ENCODE data around the gene IKZF4. TPM values are rescaled to one million over a fixed set of nuclear protein-coding genes. Genes with fewer than 3 reads are reported as not detected.

IKZF4 gene
- total RNA-seq, 1 experiment from 2014 or later, result 2.8 TPM

DNA sequence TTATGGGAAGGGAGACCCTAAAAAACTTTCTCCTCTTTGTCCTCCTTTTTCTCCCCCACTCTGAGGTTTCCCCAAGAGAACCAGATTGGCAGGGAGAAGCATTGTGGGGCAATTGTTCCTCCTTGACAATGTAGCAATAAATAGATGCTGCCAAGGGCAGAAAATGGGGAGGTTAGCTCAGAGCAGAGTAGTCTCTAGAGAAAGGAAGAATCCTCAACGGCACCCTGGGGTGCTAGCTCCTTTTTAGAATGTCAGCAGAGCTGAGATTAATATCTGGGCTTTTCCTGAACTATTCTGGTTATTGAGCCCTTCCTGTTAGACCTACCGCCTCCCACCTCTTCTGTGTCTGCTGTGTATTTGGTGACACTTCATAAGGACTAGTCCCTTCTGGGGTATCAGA, 16.3 kb downstream of the IKZF4 start:
- H3K9ac ChIP-seq (ENCODE audit: low read length), result no peak overlapping the region
- DNase-seq, result no peak
- intact Hi-C loops (cut with micrococcal nuclease), result no loop called here
- H3K36me3 ChIP-seq (ENCODE audit: low read depth, low read length), result no peaks in the 10 kb centered on the region
- H3K27ac ChIP-seq (ENCODE audit: low read length), result no peak overlapping the region
- no TSS peak for BruUV-seq (replicated peaks)
- no peaks in the 10 kb centered on the region for H3K9me2 ChIP-seq (replicated peaks; ENCODE audit: low read length)
- H2AFZ ChIP-seq (ENCODE audit: low read length), result no peak overlapping the region
- ChIA-PET POLR2A (ENCODE audit: unreplicated experiment) (no interaction called here), CTCF (interaction anchor here (0.7 kb wide), 1 partner anchor 10 kb away, joined by 4 read pairs; no protein-coding TSS in a partner anchor)
- H4K20me1 ChIP-seq (ENCODE audit: low read length), result 0 out of 2 replicates have a peak, but pooled peaks cover 1% of the 10 kb centered on the region
- no peak for ATAC-seq
- no peaks in the 10 kb centered on the region for H3K27me3 ChIP-seq (ENCODE audit: low read length)
- H3K4me1 ChIP-seq (ENCODE audit: insufficient read depth, low read length), result peaks cover 12% of the 10 kb centered on the region
- TF ChIP-seq EZH2phosphoT487 (IDR thresholded peaks at IDR 0.05; ENCODE audit: borderline replicate concordance, low read length), result no peak
- TF ChIP-seq, protein P1, sequence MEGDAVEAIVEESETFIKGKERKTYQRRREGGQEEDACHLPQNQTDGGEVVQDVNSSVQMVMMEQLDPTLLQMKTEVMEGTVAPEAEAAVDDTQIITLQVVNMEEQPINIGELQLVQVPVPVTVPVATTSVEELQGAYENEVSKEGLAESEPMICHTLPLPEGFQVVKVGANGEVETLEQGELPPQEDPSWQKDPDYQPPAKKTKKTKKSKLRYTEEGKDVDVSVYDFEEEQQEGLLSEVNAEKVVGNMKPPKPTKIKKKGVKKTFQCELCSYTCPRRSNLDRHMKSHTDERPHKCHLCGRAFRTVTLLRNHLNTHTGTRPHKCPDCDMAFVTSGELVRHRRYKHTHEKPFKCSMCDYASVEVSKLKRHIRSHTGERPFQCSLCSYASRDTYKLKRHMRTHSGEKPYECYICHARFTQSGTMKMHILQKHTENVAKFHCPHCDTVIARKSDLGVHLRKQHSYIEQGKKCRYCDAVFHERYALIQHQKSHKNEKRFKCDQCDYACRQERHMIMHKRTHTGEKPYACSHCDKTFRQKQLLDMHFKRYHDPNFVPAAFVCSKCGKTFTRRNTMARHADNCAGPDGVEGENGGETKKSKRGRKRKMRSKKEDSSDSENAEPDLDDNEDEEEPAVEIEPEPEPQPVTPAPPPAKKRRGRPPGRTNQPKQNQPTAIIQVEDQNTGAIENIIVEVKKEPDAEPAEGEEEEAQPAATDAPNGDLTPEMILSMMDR (conservative IDR thresholded peaks at IDR 0.05; ENCODE audit: low read depth, low read length), result no peak
- no peak for TF ChIP-seq EZH2 (IDR thresholded peaks at IDR 0.05; ENCODE audit: low read length, unreplicated experiment)
- H3F3A ChIP-seq (ENCODE audit: low read length, unreplicated experiment), result no peaks in the 10 kb centered on the region
- peaks cover 5% of the 10 kb centered on the region for H3K79me2 ChIP-seq (ENCODE audit: low read length)
- H3K4me2 ChIP-seq (ENCODE audit: low read length), result no peak overlapping the region
- no peaks in the 10 kb centered on the region for H3K9me3 ChIP-seq (ENCODE audit: low read length)
- no peak overlapping the region for H3K4me3 ChIP-seq (ENCODE audit: low read length)

- Histone ChIP-seq H3K9me3 (ENCODE audit: low read length) (no peaks in the 10 kb centered on the region), H3K9ac (ENCODE audit: low read length) (no peak overlapping the region), H3K27ac (ENCODE audit: low read length) (no peak overlapping the region), H2AFZ (ENCODE audit: low read length) (no peak overlapping the region), H4K20me1 (ENCODE audit: low read length) (peaks cover 11% of the 10 kb centered on the region), H3K4me2 (ENCODE audit: low read length) (no peak overlapping the region), H3K4me3 (ENCODE audit: low read length) (no peak overlapping the region), H3K4me1 (ENCODE audit: insufficient read depth, low read length) (peaks cover 13% of the 10 kb centered on the region), H3K79me2 (ENCODE audit: low read length) (peaks cover 14% of the 10 kb centered on the region), H3K36me3 (ENCODE audit: low read depth, low read length) (peaks cover 7% of the 10 kb centered on the region), H3K27me3 (ENCODE audit: low read length) (no peaks in the 10 kb centered on the region), H3F3A (ENCODE audit: low read length, unreplicated experiment) (no peaks in the 10 kb centered on the region), H3K9me2 (replicated peaks; ENCODE audit: low read length) (no peaks in the 10 kb centered on the region)
- BruUV-seq (replicated peaks), result no TSS peak
- CTCF ChIA-PET, result no interaction called here
- intact Hi-C loops (cut with micrococcal nuclease), result no loop called here
- POLR2A ChIA-PET (ENCODE audit: unreplicated experiment), result no interaction called here
- no peak for ATAC-seq
- no peak for TF ChIP-seq EZH2 (IDR thresholded peaks at IDR 0.05; ENCODE audit: low read length, unreplicated experiment)
- TF ChIP-seq, protein P1 (conservative IDR thresholded peaks at IDR 0.05; ENCODE audit: low read depth, low read length), result no peak
- no peak for TF ChIP-seq EZH2phosphoT487 (IDR thresholded peaks at IDR 0.05; ENCODE audit: borderline replicate concordance, low read length)
- DNase-seq, result no peak
Observed at GRCh38 chr12:56038022-56038655, 17.3 kb downstream of the IKZF4 start.

DNA sequence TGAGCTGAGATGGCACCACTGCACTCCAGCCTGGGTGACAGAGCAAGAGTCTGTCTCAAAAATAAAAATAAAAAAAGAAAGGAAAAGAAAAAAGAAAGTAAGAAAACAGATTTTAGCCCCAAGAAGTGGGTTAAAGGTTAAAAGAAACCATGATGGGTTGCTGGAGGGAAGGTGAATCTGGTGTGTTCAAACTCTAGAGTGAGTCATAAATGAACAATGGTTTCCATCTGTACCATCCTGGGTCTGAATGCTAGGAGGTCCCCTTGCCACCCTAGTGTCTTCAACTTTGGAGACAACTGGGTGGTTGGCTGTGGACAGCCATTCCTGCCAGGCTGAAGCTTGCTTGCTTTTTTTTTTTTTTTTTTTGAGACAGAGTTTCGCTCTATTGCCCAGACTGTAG, 19.3 kb downstream of the IKZF4 start:
- Histone ChIP-seq H3F3A (ENCODE audit: low read length, unreplicated experiment) (peaks cover 8% of the 10 kb centered on the region), H3K79me2 (ENCODE audit: low read length) (peaks cover 24% of the 10 kb centered on the region), H3K9me2 (replicated peaks; ENCODE audit: low read length) (no peaks in the 10 kb centered on the region), H3K4me2 (ENCODE audit: low read length) (no peak overlapping the region), H3K4me1 (ENCODE audit: insufficient read depth, low read length) (peaks cover 19% of the 10 kb centered on the region), H3K27me3 (ENCODE audit: low read length) (no peaks in the 10 kb centered on the region), H3K4me3 (ENCODE audit: low read length) (no peak overlapping the region), H3K9ac (ENCODE audit: low read length) (no peak overlapping the region), H3K36me3 (ENCODE audit: low read depth, low read length) (peaks cover 24% of the 10 kb centered on the region), H2AFZ (ENCODE audit: low read length) (no peak overlapping the region), H4K20me1 (ENCODE audit: low read length) (peaks cover 17% of the 10 kb centered on the region), H3K27ac (ENCODE audit: low read length) (no peak overlapping the region), H3K9me3 (ENCODE audit: low read length) (no peaks in the 10 kb centered on the region)
- TF ChIP-seq, protein P1 (conservative IDR thresholded peaks at IDR 0.05; ENCODE audit: low read depth, low read length), result no peak
- TF ChIP-seq EZH2phosphoT487 (IDR thresholded peaks at IDR 0.05; ENCODE audit: borderline replicate concordance, low read length) (no peak), EZH2 (IDR thresholded peaks at IDR 0.05; ENCODE audit: low read length, unreplicated experiment) (no peak)
- ATAC-seq (no peak), DNase-seq (no peak)
- BruUV-seq (replicated peaks), result no TSS peak
- CTCF ChIA-PET, result interaction anchor here (1.0 kb wide), 1 partner anchor 43 kb away, joined by 3 read pairs; the partner anchor contains the start of gene SUOX
- POLR2A ChIA-PET (ENCODE audit: unreplicated experiment), result no interaction called here
- intact Hi-C loops (cut with micrococcal nuclease), result loop anchor here (2.0 kb wide), 1 partner anchor 67 kb away; no protein-coding TSS in a partner anchor

All from PC-3 (cell line).